Measurements from ENCODE around the gene RAB3C.

DNA sequence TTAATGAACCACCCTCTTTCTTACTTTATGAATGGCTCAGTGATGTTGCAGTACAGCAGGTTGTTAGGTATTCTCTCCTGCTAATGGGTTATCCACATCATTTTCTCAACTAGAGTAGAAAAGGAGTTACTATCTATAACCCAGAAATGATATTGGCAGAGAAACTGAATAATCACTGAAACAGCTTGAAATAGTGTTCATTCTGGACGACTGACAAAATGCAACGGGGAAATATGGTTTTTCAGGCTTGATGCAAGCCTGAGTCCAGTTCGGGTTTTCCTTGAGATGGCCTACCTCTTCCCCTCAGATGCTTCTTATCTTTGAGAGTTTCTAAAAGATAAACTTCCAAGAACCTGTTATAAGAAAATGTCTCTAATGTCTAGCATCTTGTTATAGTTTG, 187.3 kb downstream of the RAB3C start:
- TF ChIP-seq CTCF (IDR thresholded peaks at IDR 0.05) (no peak), POLR2A (IDR thresholded peaks at IDR 0.05) (no peak)

Measured in Peyer's patch (tissue), 4 donors.